GM12878 (cell line): ENCODE measurements around the gene PCDHGC5.

Source experiments
- CHD2 ChIP-seq: IDR thresholded peaks from 2 replicates; pipeline ENCODE4 v1.6.1; 2011; ENCODE audit warnings: low read depth, low read length, improper control_type of control experiment, borderline replicate concordance
- CTCF ChIP-seq, 3 experiments: IDR thresholded peaks in 2 of 3; conservative IDR thresholded peaks in 1 of 3; 2 replicates each; pipeline ENCODE4 v1.5.1; 2011; ENCODE audit warnings: low read depth in 3 of 3, low read length in 3 of 3, mild to moderate bottlenecking in 3 of 3, control low read depth in 2 of 3, moderate library complexity in 2 of 3, inconsistent platforms in 1 of 3, mixed read lengths in 1 of 3; ENCODE audit not compliant: control insufficient read depth in 2 of 3, insufficient read depth in 1 of 3; ENCODE audit errors: extremely low read depth in 1 of 3
- JUNB ChIP-seq: IDR thresholded peaks from 2 replicates; pipeline ENCODE4 v1.6.1; 2016; ENCODE audit warnings: antibody characterized with exemption, mild to moderate bottlenecking
- POLR2A ChIP-seq: IDR thresholded peaks from 2 replicates; pipeline ENCODE4 v1.6.1; 2011; ENCODE audit warnings: low read depth, mild to moderate bottlenecking, low read length
- TF ChIP-seq, protein P1 (sequence below): IDR thresholded peaks from 2 replicates; pipeline ENCODE4 v1.6.1; 2012; ENCODE audit warnings: mild to moderate bottlenecking, low read depth, low read length
- TF ChIP-seq, protein P2 (sequence below): IDR thresholded peaks from 2 replicates; pipeline ENCODE4 v1.6.1; 2011; ENCODE audit warnings: mild to moderate bottlenecking, low read depth, low read length, moderate library complexity; ENCODE audit not compliant: insufficient replicate concordance
- TF ChIP-seq, protein P3 (sequence below): fragments of 150-350 bp; IDR thresholded peaks from 2 replicates; pipeline ENCODE4 v1.6.1; 2016; ENCODE audit warnings: low read depth, low read length

DNA sequence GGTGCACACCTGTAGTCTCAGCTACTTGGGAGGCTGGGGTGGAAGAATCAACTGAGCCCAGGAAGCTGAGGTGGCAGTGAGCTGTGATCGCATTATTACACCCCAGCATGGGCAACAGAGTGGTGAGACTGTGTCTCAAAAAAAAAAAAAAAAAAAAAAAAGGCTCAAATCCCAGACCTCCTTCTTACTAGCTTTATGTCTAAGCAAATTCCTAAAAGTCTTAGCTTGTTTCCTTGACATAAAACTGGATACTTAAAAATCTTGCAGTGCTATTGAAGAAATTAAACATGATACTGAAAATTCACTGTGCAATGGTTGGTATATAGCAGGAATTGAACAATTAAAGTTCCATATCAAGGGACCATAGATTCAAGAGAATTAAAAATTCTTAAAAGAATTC is 45.0 kb downstream of the PCDHGC5 start:
- TF ChIP-seq, protein P1, sequence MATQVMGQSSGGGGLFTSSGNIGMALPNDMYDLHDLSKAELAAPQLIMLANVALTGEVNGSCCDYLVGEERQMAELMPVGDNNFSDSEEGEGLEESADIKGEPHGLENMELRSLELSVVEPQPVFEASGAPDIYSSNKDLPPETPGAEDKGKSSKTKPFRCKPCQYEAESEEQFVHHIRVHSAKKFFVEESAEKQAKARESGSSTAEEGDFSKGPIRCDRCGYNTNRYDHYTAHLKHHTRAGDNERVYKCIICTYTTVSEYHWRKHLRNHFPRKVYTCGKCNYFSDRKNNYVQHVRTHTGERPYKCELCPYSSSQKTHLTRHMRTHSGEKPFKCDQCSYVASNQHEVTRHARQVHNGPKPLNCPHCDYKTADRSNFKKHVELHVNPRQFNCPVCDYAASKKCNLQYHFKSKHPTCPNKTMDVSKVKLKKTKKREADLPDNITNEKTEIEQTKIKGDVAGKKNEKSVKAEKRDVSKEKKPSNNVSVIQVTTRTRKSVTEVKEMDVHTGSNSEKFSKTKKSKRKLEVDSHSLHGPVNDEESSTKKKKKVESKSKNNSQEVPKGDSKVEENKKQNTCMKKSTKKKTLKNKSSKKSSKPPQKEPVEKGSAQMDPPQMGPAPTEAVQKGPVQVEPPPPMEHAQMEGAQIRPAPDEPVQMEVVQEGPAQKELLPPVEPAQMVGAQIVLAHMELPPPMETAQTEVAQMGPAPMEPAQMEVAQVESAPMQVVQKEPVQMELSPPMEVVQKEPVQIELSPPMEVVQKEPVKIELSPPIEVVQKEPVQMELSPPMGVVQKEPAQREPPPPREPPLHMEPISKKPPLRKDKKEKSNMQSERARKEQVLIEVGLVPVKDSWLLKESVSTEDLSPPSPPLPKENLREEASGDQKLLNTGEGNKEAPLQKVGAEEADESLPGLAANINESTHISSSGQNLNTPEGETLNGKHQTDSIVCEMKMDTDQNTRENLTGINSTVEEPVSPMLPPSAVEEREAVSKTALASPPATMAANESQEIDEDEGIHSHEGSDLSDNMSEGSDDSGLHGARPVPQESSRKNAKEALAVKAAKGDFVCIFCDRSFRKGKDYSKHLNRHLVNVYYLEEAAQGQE, result no peak
- TF ChIP-seq JUNB (no peak), CTCF (IDR thresholded peaks at IDR 0.05 in 2 of 3, conservative IDR thresholded peaks at IDR 0.05 in 1 of 3; ENCODE audit: control insufficient read depth in 2 of 3, extremely low read depth in 1 of 3, insufficient read depth in 1 of 3, low read depth in 3 of 3, low read length in 3 of 3) (no peak), CHD2 (no peak), POLR2A (no peak)
- TF ChIP-seq, protein P2, sequence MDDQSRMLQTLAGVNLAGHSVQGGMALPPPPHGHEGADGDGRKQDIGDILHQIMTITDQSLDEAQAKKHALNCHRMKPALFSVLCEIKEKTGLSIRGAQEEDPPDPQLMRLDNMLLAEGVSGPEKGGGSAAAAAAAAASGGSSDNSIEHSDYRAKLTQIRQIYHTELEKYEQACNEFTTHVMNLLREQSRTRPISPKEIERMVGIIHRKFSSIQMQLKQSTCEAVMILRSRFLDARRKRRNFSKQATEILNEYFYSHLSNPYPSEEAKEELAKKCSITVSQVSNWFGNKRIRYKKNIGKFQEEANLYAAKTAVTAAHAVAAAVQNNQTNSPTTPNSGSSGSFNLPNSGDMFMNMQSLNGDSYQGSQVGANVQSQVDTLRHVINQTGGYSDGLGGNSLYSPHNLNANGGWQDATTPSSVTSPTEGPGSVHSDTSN, result no peak
- TF ChIP-seq, protein P3, sequence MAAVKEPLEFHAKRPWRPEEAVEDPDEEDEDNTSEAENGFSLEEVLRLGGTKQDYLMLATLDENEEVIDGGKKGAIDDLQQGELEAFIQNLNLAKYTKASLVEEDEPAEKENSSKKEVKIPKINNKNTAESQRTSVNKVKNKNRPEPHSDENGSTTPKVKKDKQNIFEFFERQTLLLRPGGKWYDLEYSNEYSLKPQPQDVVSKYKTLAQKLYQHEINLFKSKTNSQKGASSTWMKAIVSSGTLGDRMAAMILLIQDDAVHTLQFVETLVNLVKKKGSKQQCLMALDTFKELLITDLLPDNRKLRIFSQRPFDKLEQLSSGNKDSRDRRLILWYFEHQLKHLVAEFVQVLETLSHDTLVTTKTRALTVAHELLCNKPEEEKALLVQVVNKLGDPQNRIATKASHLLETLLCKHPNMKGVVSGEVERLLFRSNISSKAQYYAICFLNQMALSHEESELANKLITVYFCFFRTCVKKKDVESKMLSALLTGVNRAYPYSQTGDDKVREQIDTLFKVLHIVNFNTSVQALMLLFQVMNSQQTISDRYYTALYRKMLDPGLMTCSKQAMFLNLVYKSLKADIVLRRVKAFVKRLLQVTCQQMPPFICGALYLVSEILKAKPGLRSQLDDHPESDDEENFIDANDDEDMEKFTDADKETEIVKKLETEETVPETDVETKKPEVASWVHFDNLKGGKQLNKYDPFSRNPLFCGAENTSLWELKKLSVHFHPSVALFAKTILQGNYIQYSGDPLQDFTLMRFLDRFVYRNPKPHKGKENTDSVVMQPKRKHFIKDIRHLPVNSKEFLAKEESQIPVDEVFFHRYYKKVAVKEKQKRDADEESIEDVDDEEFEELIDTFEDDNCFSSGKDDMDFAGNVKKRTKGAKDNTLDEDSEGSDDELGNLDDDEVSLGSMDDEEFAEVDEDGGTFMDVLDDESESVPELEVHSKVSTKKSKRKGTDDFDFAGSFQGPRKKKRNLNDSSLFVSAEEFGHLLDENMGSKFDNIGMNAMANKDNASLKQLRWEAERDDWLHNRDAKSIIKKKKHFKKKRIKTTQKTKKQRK, result no peak
